ENCODE results near the gene MAGOHB. TPM values are rescaled to one million over a fixed set of nuclear protein-coding genes. Genes with fewer than 3 reads are reported as not detected.
"Not testable (repeated sequence)": the region's sequence is repeated elsewhere in the genome, so short reads cannot be mapped to it uniquely, and the experiment has no call there.

Gene MAGOHB
- total RNA-seq, 5 donors from 2014 or later (not counting 1 experiment from before 2014, with no cell fraction given), result 11.6 to 22.9 (median 20.3) TPM

GRCh38 chr12:10617863-10618262 is 4.5 kb upstream of the MAGOHB start:
- WGBS (ENCODE audit: insufficient coverage), result 90% methylated on average over 3 of the region's 6 CpGs
- H3K36me3 Mint-ChIP-seq, result peaks cover 3% of the 10 kb centered on the region
- CTCF ChIA-PET, result no interaction called here
- Histone ChIP-seq H3K4me3 (ENCODE audit: control insufficient read depth in 1 of 2, extremely low read depth in 1 of 2, low read length in 1 of 2) (no peak overlapping the region), H3K27ac (ENCODE audit: low read length) (no peak overlapping the region), H3K4me1 (ENCODE audit: control insufficient read depth in 1 of 2, extremely low read depth in 1 of 2, insufficient read depth in 2 of 2, low read length in 2 of 2) (peaks cover 0 to 3% of the 10 kb centered on the region in 2 experiments), H3K27me3 (replicated peaks in 1 of 2; ENCODE audit: control insufficient read depth in 2 of 2, extremely low read depth in 1 of 2, insufficient read depth in 2 of 2, low read length in 1 of 2) (peaks cover 0 to 3% of the 10 kb centered on the region in 2 experiments), H3K9me3 (no peaks in the 10 kb centered on the region), H3K36me3 (ENCODE audit: control insufficient read depth in 2 of 2, extremely low read depth in 1 of 2, insufficient read depth in 1 of 2, low read length in 1 of 2) (no peaks in the 10 kb centered on the region)
- ATAC-seq (replicated peaks in 1 of 4) (no peak), DNase-seq (no peak)
- POLR2A ChIA-PET, result interaction anchor here in 1 of 2 donors (0.5 kb wide), 1 partner anchor 1994 kb away, joined by 6 read pairs; no protein-coding TSS in a partner anchor
- H3K27ac Mint-ChIP-seq, result no peak overlapping the region
- H3K27me3 Mint-ChIP-seq, result peaks cover 15 to 36% of the 10 kb centered on the region in 2 donors
- H3K4me1 Mint-ChIP-seq, result peaks cover 6 to 12% (median 8%) of the 10 kb centered on the region in 3 donors
- H3K9me3 Mint-ChIP-seq, result no peaks in the 10 kb centered on the region
- H3K4me3 Mint-ChIP-seq, result no peak overlapping the region

DNA sequence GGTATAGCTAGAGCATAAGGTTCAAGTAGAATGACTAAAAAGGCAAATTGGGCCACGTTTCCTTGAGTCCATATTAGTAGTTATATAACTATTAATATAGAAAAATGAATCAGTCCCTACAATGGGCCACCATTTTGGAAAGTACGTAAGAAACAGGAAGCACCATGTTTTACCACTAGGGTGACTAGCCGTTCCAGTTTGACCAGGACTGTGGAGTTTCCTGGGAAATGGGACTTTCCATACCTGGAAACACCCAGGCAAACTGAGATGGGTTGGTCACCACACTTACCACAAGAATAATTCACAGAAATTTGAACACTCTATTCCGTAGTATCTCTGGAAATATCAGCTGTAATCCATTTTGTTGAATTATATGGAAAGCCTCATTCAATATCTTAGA is 2.1 kb upstream of the MAGOHB start:
- Mint-ChIP-seq H3K4me1 (peaks cover 25 to 29% (median 25%) of the 10 kb centered on the region in 3 donors), H3K27ac (no peak overlapping the region), H3K4me3 (peak overlapping the region in 2 of 3 donors; percentile 5 to 13), H3K9me3 (no peaks in the 10 kb centered on the region), H3K36me3 (peaks cover 5% of the 10 kb centered on the region), H3K27me3 (peaks cover 6 to 22% of the 10 kb centered on the region in 2 donors)
- ChIA-PET CTCF (no interaction called here), POLR2A (interaction anchor here in 1 of 2 donors (0.6 kb wide), 1 partner anchor 1720 kb away, joined by 4 read pairs; no protein-coding TSS in a partner anchor)
- Histone ChIP-seq H3K4me3 (ENCODE audit: control insufficient read depth in 1 of 2, extremely low read depth in 1 of 2, low read length in 1 of 2) (no peak overlapping the region), H3K36me3 (ENCODE audit: control insufficient read depth in 2 of 2, extremely low read depth in 1 of 2, insufficient read depth in 1 of 2, low read length in 1 of 2) (no peaks in the 10 kb centered on the region), H3K27ac (ENCODE audit: low read length) (no peak overlapping the region), H3K4me1 (ENCODE audit: control insufficient read depth in 1 of 2, extremely low read depth in 1 of 2, insufficient read depth in 2 of 2, low read length in 2 of 2) (peaks cover 8 to 12% of the 10 kb centered on the region in 2 experiments), H3K27me3 (replicated peaks in 1 of 2; ENCODE audit: control insufficient read depth in 2 of 2, extremely low read depth in 1 of 2, insufficient read depth in 2 of 2, low read length in 1 of 2) (peaks cover 0 to 3% of the 10 kb centered on the region in 2 experiments), H3K9me3 (no peaks in the 10 kb centered on the region)
- ATAC-seq (replicated peaks in 1 of 4), result no peak
- DNase-seq, result no peak
- 17% methylated on average over 1 of the region's 4 CpGs for WGBS (ENCODE audit: insufficient coverage)

DNA sequence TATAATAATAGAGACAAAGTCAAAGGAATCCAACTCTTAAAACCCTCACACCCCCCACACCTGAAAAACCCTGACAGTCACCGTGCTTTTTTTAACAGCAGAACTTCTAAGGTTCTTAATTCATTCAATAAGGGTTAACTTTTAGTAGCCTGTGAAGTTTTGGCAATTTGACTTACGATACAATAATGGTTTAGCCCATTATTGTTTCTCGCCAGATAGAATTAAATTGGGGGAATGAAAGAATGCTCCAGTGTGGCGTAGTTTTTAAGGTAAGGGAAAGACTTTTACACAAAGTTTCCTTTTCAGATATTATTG is 604 bp upstream of the MAGOHB start:
- no CpG with 5 or more reads among the region's 4 CpGs for WGBS (ENCODE audit: insufficient coverage)
- CTCF ChIA-PET, result interaction anchor here (0.7 to 1.1 kb wide), 6 partner anchors 143 to 932 kb away, joined by 3 to 5 read pairs (median 4); partner anchors contain the start of gene SMIM10L1 (in 1 of the 2)

GRCh38 chr12:10612984-10613348 is 443 bp downstream of the MAGOHB start:
- H3K9me3 ChIP-seq, result no peaks in the 10 kb centered on the region
- H3K27me3 ChIP-seq (replicated peaks in 1 of 2; ENCODE audit: control insufficient read depth in 2 of 2, extremely low read depth in 1 of 2, insufficient read depth in 2 of 2, low read length in 1 of 2), result no peaks in the 10 kb centered on the region
- ATAC-seq (replicated peaks in 1 of 4), result peak in 2 of 4 experiments; percentile 7 to 8
- ChIA-PET CTCF (interaction anchor here (0.8 to 1.1 kb wide), 5 partner anchors 10 to 933 kb away, joined by 3 to 5 read pairs (median 3); no protein-coding TSS in a partner anchor), POLR2A (interaction anchor here (0.6 to 1.7 kb wide), 5 partner anchors 59 to 1666 kb away, joined by 3 to 6 read pairs (median 3); no protein-coding TSS in a partner anchor)
- Mint-ChIP-seq H3K4me3 (peak overlapping the region; percentile 92 to 99 (median 97)), H3K9me3 (no peaks in the 10 kb centered on the region), H3K4me1 (peaks cover 25 to 31% (median 29%) of the 10 kb centered on the region in 3 donors), H3K27me3 (peaks cover 0 to 10% of the 10 kb centered on the region in 2 donors), H3K27ac (peak overlapping the region; percentile 98 to 99), H3K36me3 (peaks cover 19% of the 10 kb centered on the region)
- peaks cover 0 to 7% of the 10 kb centered on the region in 2 donors for H3K36me3 ChIP-seq (ENCODE audit: control insufficient read depth in 2 of 2, extremely low read depth in 1 of 2, insufficient read depth in 1 of 2, low read length in 1 of 2)
- peak overlapping the region; percentile 87 to 88 for H3K4me3 ChIP-seq (ENCODE audit: control insufficient read depth in 1 of 2, extremely low read depth in 1 of 2, low read length in 1 of 2)
- DNase-seq, result peak in 1 of 35 experiments; percentile 6
- peaks cover 8 to 12% of the 10 kb centered on the region in 2 experiments for H3K4me1 ChIP-seq (ENCODE audit: control insufficient read depth in 1 of 2, extremely low read depth in 1 of 2, insufficient read depth in 2 of 2, low read length in 2 of 2)
- H3K27ac ChIP-seq (ENCODE audit: low read length), result peak overlapping the region; percentile 94
- 0% methylated on average over 1 of the region's 6 CpGs for WGBS (ENCODE audit: insufficient coverage)

More for the DNA sequence above, 604 bp upstream of the MAGOHB start:
- Histone ChIP-seq H3K9me3 (no peaks in the 10 kb centered on the region), H3K27me3 (replicated peaks in 1 of 2; ENCODE audit: control insufficient read depth in 2 of 2, extremely low read depth in 1 of 2, insufficient read depth in 2 of 2, low read length in 1 of 2) (no peaks in the 10 kb centered on the region), H3K36me3 (ENCODE audit: control insufficient read depth in 2 of 2, extremely low read depth in 1 of 2, insufficient read depth in 1 of 2, low read length in 1 of 2) (peaks cover 0 to 6% of the 10 kb centered on the region in 2 donors), H3K4me1 (ENCODE audit: control insufficient read depth in 1 of 2, extremely low read depth in 1 of 2, insufficient read depth in 2 of 2, low read length in 2 of 2) (peaks cover 8 to 12% of the 10 kb centered on the region in 2 experiments), H3K27ac (ENCODE audit: low read length) (peak overlapping the region; percentile 94), H3K4me3 (ENCODE audit: control insufficient read depth in 1 of 2, extremely low read depth in 1 of 2, low read length in 1 of 2) (peak overlapping the region; percentile 87 to 88)
- POLR2A ChIA-PET, result interaction anchor here (0.5 to 1.7 kb wide), 4 partner anchors 249 to 908 kb away, joined by 3 to 6 read pairs (median 3); no protein-coding TSS in a partner anchor
- Mint-ChIP-seq H3K9me3 (no peaks in the 10 kb centered on the region), H3K27me3 (peaks cover 0 to 12% of the 10 kb centered on the region in 2 donors), H3K36me3 (peaks cover 15% of the 10 kb centered on the region), H3K27ac (peak overlapping the region; percentile 98 to 99), H3K4me1 (peaks cover 25 to 31% (median 29%) of the 10 kb centered on the region in 3 donors), H3K4me3 (peak overlapping the region; percentile 92 to 99 (median 97))
- DNase-seq (peak in 4 of 35 experiments; percentile 3 to 16 (median 4)), ATAC-seq (replicated peaks in 1 of 4) (peak in 2 of 4 experiments; percentile 28)

GRCh38 chr12:10612110-10612509 is 1.3 kb downstream of the MAGOHB start:
- peak overlapping the region; percentile 92 to 99 (median 97) for H3K4me3 Mint-ChIP-seq
- DNase-seq (peak in 1 of 35 experiments; percentile 18), ATAC-seq (replicated peaks in 1 of 4) (no peak)
- ChIA-PET CTCF (no interaction called here), POLR2A (interaction anchor here in 1 of 2 donors (0.5 kb wide), 1 partner anchor 391 kb away, joined by 3 read pairs; no protein-coding TSS in a partner anchor)
- no peaks in the 10 kb centered on the region for H3K9me3 Mint-ChIP-seq
- H3K9me3 ChIP-seq, result no peaks in the 10 kb centered on the region
- H3K27ac Mint-ChIP-seq, result peak overlapping the region; percentile 98 to 99
- no peak overlapping the region for H3K27ac ChIP-seq (ENCODE audit: low read length)
- peaks cover 0 to 6% of the 10 kb centered on the region in 2 donors for H3K27me3 Mint-ChIP-seq
- H3K27me3 ChIP-seq (replicated peaks in 1 of 2; ENCODE audit: control insufficient read depth in 2 of 2, extremely low read depth in 1 of 2, insufficient read depth in 2 of 2, low read length in 1 of 2), result no peaks in the 10 kb centered on the region
- H3K4me1 Mint-ChIP-seq, result peaks cover 25 to 31% (median 29%) of the 10 kb centered on the region in 3 donors
- H3K36me3 Mint-ChIP-seq, result peaks cover 22% of the 10 kb centered on the region
- peak overlapping the region in 1 of 2 donors; percentile 88 for H3K4me3 ChIP-seq (ENCODE audit: control insufficient read depth in 1 of 2, extremely low read depth in 1 of 2, low read length in 1 of 2)
- peaks cover 0 to 15% of the 10 kb centered on the region in 2 donors for H3K36me3 ChIP-seq (ENCODE audit: control insufficient read depth in 2 of 2, extremely low read depth in 1 of 2, insufficient read depth in 1 of 2, low read length in 1 of 2)
- no CpG with 5 or more reads among the region's 6 CpGs for WGBS (ENCODE audit: insufficient coverage)
- H3K4me1 ChIP-seq (ENCODE audit: control insufficient read depth in 1 of 2, extremely low read depth in 1 of 2, insufficient read depth in 2 of 2, low read length in 2 of 2), result peaks cover 8 to 12% of the 10 kb centered on the region in 2 experiments

DNA sequence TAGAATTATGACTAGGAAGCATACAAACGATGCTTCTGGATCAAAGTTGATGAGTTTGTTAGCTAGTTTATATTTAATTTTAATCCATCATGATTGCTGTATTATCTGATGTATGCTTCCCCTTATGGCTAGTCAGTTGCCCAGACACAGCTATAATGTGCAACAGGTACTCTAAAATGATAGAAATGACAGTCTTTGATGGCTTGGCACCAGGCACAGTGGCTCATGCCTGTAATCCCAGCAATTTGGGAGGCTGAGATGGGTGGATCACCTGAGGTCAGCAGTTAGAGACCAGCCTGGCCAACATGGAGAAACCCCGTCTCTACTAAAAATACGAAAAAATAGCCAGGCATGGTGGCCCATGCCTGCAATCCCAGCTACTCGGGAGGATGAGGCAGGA is 2.2 kb downstream of the MAGOHB start:
- H3K4me3 ChIP-seq (ENCODE audit: control insufficient read depth in 1 of 2, extremely low read depth in 1 of 2, low read length in 1 of 2); H3K9me3 Mint-ChIP-seq: not testable (repeated sequence)
- POLR2A ChIA-PET, result interaction anchor here (0.5 to 0.7 kb wide), 2 partner anchors 57 to 1953 kb away, joined by 5 to 10 read pairs; no protein-coding TSS in a partner anchor

More for the DNA sequence above, 2.2 kb downstream of the MAGOHB start:
- Mint-ChIP-seq H3K36me3 (peaks cover 25% of the 10 kb centered on the region), H3K4me1 (peaks cover 25 to 31% (median 29%) of the 10 kb centered on the region in 3 donors), H3K4me3 (peak overlapping the region in 2 of 3 donors; percentile 17 to 92)
- CTCF ChIA-PET, result interaction anchor here in 1 of 2 donors (0.6 to 0.8 kb wide), 2 partner anchors 62 to 875 kb away, joined by 3 to 6 read pairs; partner anchors contain the start of gene STYK1
- not testable (repeated sequence) for ATAC-seq (replicated peaks in 1 of 4); H3K27ac Mint-ChIP-seq; H3K27me3 Mint-ChIP-seq; DNase-seq; H3K27me3 ChIP-seq (replicated peaks in 1 of 2; ENCODE audit: control insufficient read depth in 2 of 2, extremely low read depth in 1 of 2, insufficient read depth in 2 of 2, low read length in 1 of 2); H3K27ac ChIP-seq (ENCODE audit: low read length); H3K9me3 ChIP-seq
- Histone ChIP-seq H3K4me1 (ENCODE audit: control insufficient read depth in 1 of 2, extremely low read depth in 1 of 2, insufficient read depth in 2 of 2, low read length in 2 of 2) (peaks cover 8 to 12% of the 10 kb centered on the region in 2 experiments), H3K36me3 (ENCODE audit: control insufficient read depth in 2 of 2, extremely low read depth in 1 of 2, insufficient read depth in 1 of 2, low read length in 1 of 2) (peaks cover 0 to 19% of the 10 kb centered on the region in 2 donors)
- WGBS (ENCODE audit: insufficient coverage), result 91% methylated on average over 3 of the region's 4 CpGs

Measured in T-cell (primary cell).